Stomach (tissue), 4 donors: ENCODE results near the gene PPM1G.

Experiments
- CTCF ChIP-seq, 7 experiments: fragments of 450-650 bp in 4 of 7; fragments of 200-600 bp in 3 of 7; sonication (generic) in 3 of 7; IDR thresholded peaks; one replicate each; pipeline ENCODE4 v1.5.1; 2016 to 2019; ENCODE audit warnings: antibody characterized with exemption in 7 of 7, control low read depth in 2 of 7, mild to moderate bottlenecking in 1 of 7
- POLR2A ChIP-seq, 4 donors: fragments of 450-650 bp; IDR thresholded peaks; one replicate each; pipeline ENCODE4 v1.6.1; 2016; ENCODE audit warnings: antibody characterized with exemption in 4 of 4, control low read depth in 2 of 4, mild to moderate bottlenecking in 1 of 4, moderate library complexity in 1 of 4
- POLR2AphosphoS5 ChIP-seq, 3 donors: sonication (generic); formaldehyde crosslinking; IDR thresholded peaks; one replicate each; pipeline ENCODE4 v1.6.1; 2016; ENCODE audit warnings: antibody characterized with exemption in 3 of 3

GRCh38 chr2:27428978-27429541, 19.7 kb upstream of the PPM1G start:
- no peak for TF ChIP-seq CTCF (IDR thresholded peaks at IDR 0.05)
- TF ChIP-seq POLR2A (IDR thresholded peaks at IDR 0.05): no peak
- peak in 2 of 3 donors; percentile 50 to 51 for TF ChIP-seq POLR2AphosphoS5 (IDR thresholded peaks at IDR 0.05)
